Esophagus squamous epithelium (tissue), 5 donors: ENCODE data around the gene PPP1R3E. TPM values are rescaled to one million over a fixed set of nuclear protein-coding genes. Genes with fewer than 3 reads are reported as not detected.
A peak's percentile ranks its signal among the peaks of the same experiment; 100 is the strongest.
"Not testable (repeated sequence)": the region's sequence is repeated elsewhere in the genome, so short reads cannot be mapped to it uniquely, and the experiment has no call there.

Experiments used
- DNase-seq: peaks from one replicate; lab custom pipeline; 2025; lab: John Stamatoyannopoulos, UW
- H3K27ac ChIP-seq, 4 donors: fragments of 200-600 bp; sonication (generic); one replicate each; pipeline ENCODE4 v1.5.1; 2016 to 2019; ENCODE audit warnings: mild to moderate bottlenecking in 1 of 4
- H3K27me3 ChIP-seq, 4 donors: fragments of 200-600 bp; sonication (generic); 1 replicate in 3 of 4; 2 replicates in 1 of 4; pipeline versions ENCODE4 v1.5.1 to v1.6.0; 2017 to 2021; ENCODE audit warnings: antibody characterized with exemption in 1 of 4
- H3K36me3 ChIP-seq, 3 donors: fragments of 200-600 bp; sonication (generic); one replicate each; pipeline ENCODE4 v1.5.1; 2016 to 2019
- H3K4me1 ChIP-seq, 3 donors: fragments of 200-600 bp; sonication (generic); one replicate each; pipeline ENCODE4 v1.5.1; 2017 to 2019
- H3K4me3 ChIP-seq, 4 donors: fragments of 200-600 bp; sonication (generic); 1 replicate in 3 of 4; 2 replicates in 1 of 4; pipeline ENCODE4 v1.5.1; 2016 to 2019; ENCODE audit warnings: mild to moderate bottlenecking in 2 of 4, moderate library complexity in 1 of 4
- H3K9me3 ChIP-seq, 3 donors: fragments of 200-600 bp; sonication (generic); one replicate each; pipeline ENCODE4 v1.5.1; 2016 to 2019
- CTCF ChIP-seq, 6 experiments: fragments of 450-650 bp in 4 of 6; fragments of 200-600 bp in 2 of 6; sonication (generic) in 2 of 6; IDR thresholded peaks; one replicate each; pipeline ENCODE4 v1.5.1; 2016 to 2019; ENCODE audit warnings: antibody characterized with exemption in 6 of 6, mild to moderate bottlenecking in 4 of 6, moderate library complexity in 4 of 6
- POLR2A ChIP-seq, 4 donors: fragments of 450-650 bp; IDR thresholded peaks; one replicate each; pipeline ENCODE4 v1.6.1; 2017; ENCODE audit warnings: antibody characterized with exemption in 4 of 4, mild to moderate bottlenecking in 4 of 4, moderate library complexity in 3 of 4
- WGBS, 2 donors: methylation state at CpG; one replicate each; pipeline ENCODE4 v1.1.5; 2018; 5-methylcytosine and 5-hydroxymethylcytosine counted together
- intact Hi-C: fragments of 100-400 bp; cut with DNase I; formaldehyde crosslinking; loops from one replicate; pipeline ENCODE4 v1.15.0; 2022
- total RNA-seq, 4 donors: library from RNA; depleted of rRNA; stranded (reverse); fragments of >200 nt; gene quantifications; one replicate each; pipeline ENCODE4 v1.1.0, GENCODE V29; 2016
- donor health status: DM: yes; HTN: yes; CAD: no.

Gene PPP1R3E
- total RNA-seq, 4 donors from 2014 or later, result 1.7 to 7.1 (median 3.4) TPM

GRCh38 chr14:23275412-23275811, 27.2 kb downstream of the PPP1R3E start:
- intact Hi-C loops, result no loop called here
- 80 to 89% methylated on average over 1 to 2 of the region's 2 CpGs for WGBS, 2 donors
- H3K27ac ChIP-seq, result peak overlapping the region in 1 of 4 donors; percentile 47

GRCh38 chr14:23269193-23269592, 33.5 kb downstream of the PPP1R3E start:
- TF ChIP-seq POLR2A (IDR thresholded peaks at IDR 0.05), result no peak
- TF ChIP-seq CTCF (IDR thresholded peaks at IDR 0.05), result no peak
- Histone ChIP-seq H3K4me1 (no peaks in the 10 kb centered on the region), H3K9me3 (no peaks in the 10 kb centered on the region), H3K27me3 (no peaks in the 10 kb centered on the region), H3K36me3 (no peaks in the 10 kb centered on the region), H3K27ac (no peak overlapping the region), H3K4me3 (no peak overlapping the region)
- DNase-seq, result no peak
- 80 to 82% methylated on average over 7 of the region's 7 CpGs for WGBS, 2 donors
- intact Hi-C loops, result loop anchor here (10.0 kb wide), 1 partner anchor 106 kb away; the partner anchor contains the start of genes CMTM5 and IL25

More at GRCh38 chr14:23275412-23275811, 27.2 kb downstream of the PPP1R3E start:
- no peak for TF ChIP-seq POLR2A (IDR thresholded peaks at IDR 0.05)
- no peak for TF ChIP-seq CTCF (IDR thresholded peaks at IDR 0.05)
- H3K9me3 ChIP-seq, result no peaks in the 10 kb centered on the region
- DNase-seq, result no peak
- H3K27me3 ChIP-seq, result no peaks in the 10 kb centered on the region
- H3K4me3 ChIP-seq, result no peak overlapping the region
- no peaks in the 10 kb centered on the region for H3K4me1 ChIP-seq
- peaks cover 0 to 18% (median 0%) of the 10 kb centered on the region in 3 donors for H3K36me3 ChIP-seq

- not testable (repeated sequence) for H3K27me3 ChIP-seq, H3K27ac ChIP-seq, H3K4me1 ChIP-seq, H3K36me3 ChIP-seq, DNase-seq, H3K9me3 ChIP-seq, H3K4me3 ChIP-seq
- 77 to 82% methylated on average over 8 of the region's 8 CpGs for WGBS, 2 donors
- intact Hi-C loops, result loop anchor here (10.0 kb wide), 1 partner anchor 114 kb away; the partner anchor contains the start of genes CMTM5 and IL25
Measured at GRCh38 chr14:23260849-23261248, 41.8 kb downstream of the PPP1R3E start.

GRCh38 chr14:23259426-23259825, 43.2 kb downstream of the PPP1R3E start:
- Histone ChIP-seq H3K27me3 (peaks cover 0 to 6% (median 0%) of the 10 kb centered on the region in 4 donors), H3K9me3 (no peaks in the 10 kb centered on the region), H3K4me1 (no peaks in the 10 kb centered on the region), H3K36me3 (no peaks in the 10 kb centered on the region), H3K4me3 (no peak overlapping the region), H3K27ac (no peak overlapping the region)
- no peak for DNase-seq
- TF ChIP-seq CTCF (IDR thresholded peaks at IDR 0.05), result no peak
- TF ChIP-seq POLR2A (IDR thresholded peaks at IDR 0.05), result no peak
- intact Hi-C loops, result no loop called here

- 75 to 78% methylated on average over 5 of the region's 5 CpGs for WGBS, 2 donors
- Histone ChIP-seq H3K4me3 (no peak overlapping the region), H3K4me1 (no peaks in the 10 kb centered on the region), H3K27ac (no peak overlapping the region), H3K27me3 (peaks cover 0 to 2% (median 0%) of the 10 kb centered on the region in 4 donors), H3K36me3 (no peaks in the 10 kb centered on the region), H3K9me3 (no peaks in the 10 kb centered on the region)
- no peak for DNase-seq
- no peak for TF ChIP-seq POLR2A (IDR thresholded peaks at IDR 0.05)
- no peak for TF ChIP-seq CTCF (IDR thresholded peaks at IDR 0.05)
- intact Hi-C loops, result no loop called here
Measured at GRCh38 chr14:23258256-23258655, 44.4 kb downstream of the PPP1R3E start.
